GM21526 (cell line): ENCODE results near the gene SERTAD1.
"Not testable (repeated sequence)": the region's sequence is repeated elsewhere in the genome, so short reads cannot be mapped to it uniquely, and the experiment has no call there.

Source experiments
- ATAC-seq: cut with Tn5 transposase; IDR thresholded peaks from one replicate; pipeline ENCODE4 v1.9.1; 2021; ENCODE audit warnings: moderate library complexity; ENCODE audit not compliant: unreplicated experiment, low FRiP score

The SERTAD1 gene

DNA sequence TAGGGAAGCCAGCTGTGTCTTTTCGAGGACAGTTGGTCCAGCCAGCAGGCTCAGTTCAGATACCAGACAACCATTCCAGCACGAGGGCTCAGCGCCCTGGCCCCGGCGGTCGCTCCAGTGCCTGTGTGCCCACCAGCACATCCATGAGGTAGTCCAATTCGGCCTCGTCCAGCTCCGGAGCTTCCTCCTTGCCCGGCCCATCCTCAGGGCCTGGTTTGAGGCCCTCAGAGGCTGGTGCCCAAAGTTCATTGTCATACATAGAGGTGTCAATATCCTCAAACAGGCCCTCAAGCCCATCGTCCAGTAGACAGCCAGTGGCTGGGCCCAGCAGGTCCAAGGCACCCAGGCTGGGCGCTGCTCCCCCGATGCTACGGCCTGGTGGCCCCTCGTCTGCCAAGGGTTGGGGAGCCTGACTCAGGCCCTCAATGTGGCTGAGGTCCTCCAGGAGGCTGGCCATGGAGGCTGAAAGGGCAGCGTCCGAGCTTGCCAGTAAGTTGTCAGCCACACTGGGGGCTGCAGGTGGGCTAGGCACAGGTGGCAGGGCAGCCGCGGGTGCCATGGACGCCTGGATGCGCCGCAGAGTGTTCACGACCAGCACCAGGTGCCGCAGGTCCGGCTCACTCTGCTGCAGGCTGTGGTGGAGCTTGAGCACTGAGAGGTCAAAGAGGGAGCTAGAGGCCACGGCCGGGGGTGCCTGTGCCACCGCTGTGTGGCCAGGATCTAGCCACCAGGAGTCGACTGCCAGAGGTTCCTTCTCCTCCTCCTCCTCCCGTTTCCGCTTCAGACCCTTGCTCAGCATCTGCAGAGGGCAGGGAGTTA is 2.8 kb downstream of the SERTAD1 start:
- ATAC-seq, result no peak

DNA sequence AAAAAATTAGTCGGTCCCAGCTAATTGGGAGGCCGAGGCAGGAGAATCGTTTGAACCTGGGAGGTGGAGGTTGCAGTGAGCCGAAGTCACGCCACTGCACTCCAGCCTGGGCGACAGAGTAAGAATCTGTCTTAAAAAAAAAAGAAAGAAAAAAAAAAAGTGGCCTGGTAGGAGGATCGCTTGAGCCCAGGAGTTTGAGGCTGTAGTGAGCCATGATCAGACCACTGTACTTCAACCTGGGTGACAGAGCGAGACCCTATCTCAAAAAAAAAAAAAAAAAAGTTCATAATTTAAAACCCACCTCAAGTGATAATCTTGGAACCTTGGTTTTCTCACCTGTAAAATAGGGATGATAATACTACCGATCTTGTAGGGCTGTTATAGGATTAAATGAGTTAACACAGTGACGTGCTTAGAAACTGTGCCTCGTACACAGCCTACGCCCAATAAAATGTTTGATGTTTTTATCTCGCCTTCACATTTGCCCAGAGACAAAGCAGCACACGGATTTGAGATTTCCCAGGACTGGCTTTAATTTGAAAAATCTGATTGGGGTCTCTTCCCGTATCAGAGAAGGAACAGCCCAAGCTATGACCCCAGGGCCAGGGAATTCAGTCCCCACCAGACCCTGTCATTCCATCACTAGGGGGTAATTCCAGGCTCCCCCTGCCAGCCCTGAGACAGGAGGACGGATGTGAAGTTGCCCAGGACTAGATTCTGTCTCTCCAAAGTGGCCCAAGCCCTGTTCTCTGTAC is 3.6 kb downstream of the SERTAD1 start:
- no peak for ATAC-seq

DNA sequence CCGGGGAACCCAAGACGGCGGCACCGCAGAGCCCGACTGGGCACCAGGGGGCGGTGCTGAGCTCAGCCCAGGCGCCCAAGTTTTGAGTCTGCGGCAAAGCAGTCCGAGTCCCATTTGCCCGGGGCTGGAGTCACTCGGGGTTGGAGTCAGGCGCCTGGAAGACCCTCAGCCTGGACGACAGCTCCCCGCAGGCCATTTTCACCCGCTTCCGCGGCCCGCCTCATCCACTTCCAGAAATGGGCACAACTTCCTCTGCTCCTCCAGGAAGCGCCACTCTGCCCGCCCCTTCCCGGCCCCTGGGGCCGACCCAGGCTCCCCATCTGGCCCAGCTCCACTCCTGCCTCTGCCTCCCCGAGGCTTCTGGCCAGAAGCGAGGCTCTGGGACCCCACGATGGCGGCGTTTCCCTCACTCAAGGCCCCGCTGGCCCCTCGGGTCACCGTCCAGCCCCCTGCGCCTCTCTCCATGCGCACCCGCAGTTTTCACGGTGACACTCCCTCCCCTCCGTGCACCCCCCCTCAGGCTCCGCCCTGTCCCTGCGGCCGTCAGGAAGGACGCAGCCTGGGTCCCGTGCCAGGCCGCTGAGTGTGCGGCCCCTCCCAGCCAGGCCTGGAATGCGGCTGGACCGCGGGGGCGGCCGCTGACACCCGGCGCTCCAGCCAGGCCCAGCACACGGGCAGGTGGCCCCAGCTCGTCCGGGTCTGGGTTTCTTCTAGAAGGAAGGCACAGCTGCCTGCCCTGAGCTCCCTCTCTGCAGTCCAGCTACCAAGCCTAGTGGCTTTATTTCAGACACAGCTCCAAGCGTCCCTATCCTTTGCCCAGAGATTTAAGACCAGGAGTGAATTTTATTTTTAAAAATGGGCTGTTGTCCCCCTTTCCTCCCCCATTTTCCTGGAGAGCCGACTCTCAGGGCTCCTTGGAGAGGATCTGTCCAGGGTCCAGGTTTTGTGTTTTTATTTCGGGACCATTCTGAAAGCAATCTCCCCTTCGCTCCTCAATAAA is 4.7 kb downstream of the SERTAD1 start:
- no peak for ATAC-seq

DNA sequence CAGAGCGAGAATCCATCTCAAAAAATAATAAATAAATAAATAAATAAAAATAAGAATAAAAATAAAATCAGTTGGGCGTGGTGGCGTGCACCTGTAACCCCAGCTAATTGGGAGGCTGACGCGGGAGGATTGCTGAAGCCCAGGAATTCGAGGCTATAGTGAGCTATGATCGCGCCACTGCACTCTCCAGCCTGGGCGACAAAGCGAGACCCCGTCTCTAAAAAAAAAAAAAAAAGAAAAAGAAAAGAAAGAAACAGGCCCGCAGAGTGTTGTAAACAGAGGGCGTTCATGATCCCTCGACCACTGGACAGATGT is 5.4 kb downstream of the SERTAD1 start:
- no peak for ATAC-seq

DNA sequence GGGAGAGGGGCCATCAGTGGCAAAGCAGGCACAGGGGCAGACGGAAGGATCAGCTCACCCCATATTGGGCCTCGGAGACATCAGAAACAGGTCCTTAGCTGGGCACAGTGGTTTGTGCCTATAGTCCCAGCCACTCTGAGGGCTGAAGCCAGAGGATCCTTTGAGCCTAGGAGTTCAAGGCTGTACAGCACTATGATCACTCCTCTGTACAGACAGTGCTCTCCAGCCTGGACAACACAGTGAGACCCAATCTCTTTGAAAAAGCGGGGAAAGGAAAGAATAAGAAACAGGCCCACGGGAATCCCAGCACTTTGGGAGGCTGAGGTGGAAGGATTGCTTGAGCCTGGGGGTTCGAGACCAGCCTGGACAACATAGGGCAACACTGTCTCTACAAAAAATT is 6.0 kb downstream of the SERTAD1 start:
- no peak for ATAC-seq

DNA sequence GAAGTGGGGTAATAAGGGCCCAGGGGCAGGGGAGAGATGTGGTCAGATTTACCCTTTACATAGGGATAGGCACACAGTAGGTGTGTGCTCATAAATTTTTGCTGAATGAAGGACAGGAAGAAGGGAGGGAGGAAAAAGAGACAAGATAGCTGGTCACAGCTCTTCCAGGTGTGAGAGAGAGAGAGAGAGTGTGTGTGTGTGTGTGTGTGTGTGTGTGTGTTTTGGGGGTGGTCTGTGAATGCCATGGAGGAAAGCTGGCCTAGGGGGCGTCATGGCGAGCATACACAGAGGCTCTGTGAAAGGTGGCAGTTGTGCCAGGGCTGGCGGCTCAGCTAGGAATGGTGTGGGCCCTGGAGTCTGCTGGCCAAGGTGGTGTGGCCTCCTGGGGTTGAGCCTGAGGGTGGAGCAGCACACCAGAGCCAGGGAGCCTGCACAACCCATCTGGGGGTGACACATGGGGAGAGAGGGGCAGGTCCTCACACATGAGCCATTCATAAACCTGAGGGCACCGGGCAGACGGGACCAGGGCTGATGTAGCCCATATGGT is 6.7 kb downstream of the SERTAD1 start:
- no peak for ATAC-seq

DNA sequence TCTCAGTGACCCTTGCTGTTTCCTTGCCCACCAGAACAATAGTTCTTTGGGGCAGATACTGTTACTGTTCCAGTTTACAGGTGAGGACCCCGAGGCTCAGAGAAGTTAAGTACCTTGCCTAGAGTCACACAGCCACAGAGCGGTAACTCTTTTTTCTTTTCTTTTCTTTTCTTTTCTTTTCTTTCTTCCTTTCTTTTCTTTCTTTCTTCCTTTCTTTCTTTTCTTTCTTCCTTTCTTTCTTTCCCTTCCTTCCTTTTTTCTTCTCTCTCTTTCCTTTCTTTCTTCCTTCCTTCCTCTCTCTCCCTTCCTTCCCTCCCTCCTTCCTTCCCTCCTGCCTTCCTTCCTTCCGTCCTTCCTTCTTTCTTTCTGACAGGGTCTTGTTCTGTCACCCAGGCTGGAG is 7.8 kb downstream of the SERTAD1 start:
- ATAC-seq, result no peak

DNA sequence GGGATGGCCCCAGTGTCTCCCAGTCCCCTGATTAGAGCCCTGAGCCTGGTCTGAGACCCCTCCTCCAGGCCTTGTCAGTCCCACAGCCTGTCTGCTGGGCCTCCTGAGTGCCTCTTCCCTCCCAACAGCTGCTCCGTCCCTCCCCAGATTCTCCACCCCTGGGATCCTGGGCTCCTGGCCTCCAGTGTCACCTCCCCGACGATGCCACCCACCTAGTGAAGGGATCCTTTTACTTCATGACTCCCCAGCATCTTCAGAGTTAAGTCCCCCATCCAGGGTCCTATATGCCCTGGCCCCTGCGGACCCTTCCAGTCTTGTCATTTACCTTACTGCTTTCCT is 8.2 kb downstream of the SERTAD1 start:
- no peak for ATAC-seq

DNA sequence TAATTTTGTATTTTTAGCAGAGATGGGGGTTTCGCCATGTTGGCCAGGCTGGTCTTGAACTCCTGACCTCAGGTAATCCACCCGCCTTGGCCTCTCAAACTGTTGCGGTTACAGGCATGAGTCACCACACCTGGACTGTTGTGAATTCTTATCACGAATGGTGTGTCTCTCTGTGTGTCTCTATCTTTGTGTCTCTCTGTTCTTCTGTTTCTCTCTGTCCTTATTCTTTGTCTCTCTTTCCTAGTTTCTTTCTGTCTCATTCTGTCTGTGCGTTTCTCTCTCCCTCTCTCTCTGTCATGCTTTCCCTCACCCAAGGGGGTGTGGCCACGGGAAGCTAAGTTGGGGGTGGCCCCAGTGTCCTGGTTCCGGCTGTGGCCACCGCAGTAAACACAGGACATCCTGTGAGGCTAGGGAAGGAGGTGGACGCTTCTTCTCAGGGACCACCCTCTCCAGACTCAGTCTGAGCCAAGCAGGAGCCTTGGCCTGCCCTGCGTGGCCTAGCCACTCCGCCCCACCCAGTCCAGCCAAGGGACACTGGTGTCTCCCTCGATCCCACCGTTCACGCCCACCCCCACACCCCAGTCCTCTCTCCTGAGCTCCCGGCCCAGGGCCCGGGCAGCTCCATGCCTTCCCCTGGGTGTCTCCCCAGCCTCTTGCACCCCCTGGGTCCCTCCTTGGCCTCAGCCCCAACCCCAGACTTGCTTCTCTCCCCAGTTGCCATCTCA is 8.7 kb downstream of the SERTAD1 start:
- ATAC-seq, result no peak

DNA sequence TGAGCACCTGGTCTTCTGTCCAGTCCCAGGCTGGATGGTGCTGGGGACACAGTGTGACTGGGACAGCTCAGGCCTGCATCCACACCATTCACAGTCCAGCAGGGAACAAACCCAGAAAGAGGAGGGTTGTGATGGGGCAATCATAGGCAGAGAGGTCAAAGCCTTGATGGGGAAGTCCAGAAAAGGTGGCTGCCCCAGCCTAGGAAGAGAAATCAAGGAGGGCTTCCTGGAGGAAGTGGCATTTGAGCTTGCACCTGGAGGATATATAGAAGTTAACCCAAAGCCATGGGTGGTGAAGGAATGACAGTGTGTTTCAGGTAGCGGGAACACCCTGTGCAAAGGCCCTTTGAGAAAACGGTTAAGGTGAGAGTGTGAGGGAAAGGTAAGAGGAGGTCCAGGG is 10.0 kb downstream of the SERTAD1 start:
- no peak for ATAC-seq

DNA sequence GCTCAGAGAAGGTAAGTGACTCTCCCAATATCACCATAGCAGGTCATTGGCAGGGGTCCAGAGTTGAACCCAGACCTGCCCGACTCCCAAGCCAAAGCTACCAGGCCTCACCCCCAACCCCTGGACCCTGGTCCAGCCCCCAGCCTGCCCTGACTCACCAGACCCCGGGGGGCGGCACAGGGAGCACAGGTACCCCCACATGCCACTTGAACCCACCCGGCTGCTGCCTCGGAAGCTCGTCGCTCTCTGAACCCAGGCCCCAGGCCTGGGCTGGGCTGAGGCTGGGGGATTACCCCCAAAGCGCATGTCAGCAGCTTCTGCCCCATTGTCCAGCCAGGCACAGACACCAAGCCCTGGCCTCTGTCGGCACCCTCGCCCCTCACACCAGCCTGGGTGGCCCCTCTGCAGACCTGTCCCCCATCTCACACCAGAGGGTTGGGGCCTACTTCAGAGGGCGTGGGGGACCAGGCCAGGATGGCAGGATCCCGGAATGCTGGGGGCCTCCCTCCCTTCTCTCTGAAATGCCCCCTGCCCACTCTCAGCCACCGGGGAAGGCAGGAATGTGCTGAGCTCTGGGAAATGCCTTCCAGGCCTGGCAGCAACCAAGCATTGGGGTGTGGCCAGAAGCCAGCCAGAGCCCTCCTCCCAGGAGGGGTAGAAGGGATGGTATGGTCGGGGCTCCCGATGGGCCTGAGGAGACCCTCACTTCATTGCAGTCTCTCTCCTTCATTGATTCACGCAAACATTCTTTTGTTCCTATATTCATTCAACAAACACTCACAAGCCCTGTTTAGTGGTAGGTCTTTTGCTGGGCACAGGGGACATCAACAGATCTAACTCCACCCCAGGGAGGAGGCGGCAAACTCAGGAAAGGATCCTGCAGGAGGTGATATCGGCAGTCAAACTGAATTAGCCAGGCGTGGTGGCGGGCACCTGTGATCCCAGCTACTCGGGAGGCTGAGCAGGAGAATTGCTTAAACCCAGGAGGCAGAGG is 11.0 kb downstream of the SERTAD1 start:
- ATAC-seq, result no peak

DNA sequence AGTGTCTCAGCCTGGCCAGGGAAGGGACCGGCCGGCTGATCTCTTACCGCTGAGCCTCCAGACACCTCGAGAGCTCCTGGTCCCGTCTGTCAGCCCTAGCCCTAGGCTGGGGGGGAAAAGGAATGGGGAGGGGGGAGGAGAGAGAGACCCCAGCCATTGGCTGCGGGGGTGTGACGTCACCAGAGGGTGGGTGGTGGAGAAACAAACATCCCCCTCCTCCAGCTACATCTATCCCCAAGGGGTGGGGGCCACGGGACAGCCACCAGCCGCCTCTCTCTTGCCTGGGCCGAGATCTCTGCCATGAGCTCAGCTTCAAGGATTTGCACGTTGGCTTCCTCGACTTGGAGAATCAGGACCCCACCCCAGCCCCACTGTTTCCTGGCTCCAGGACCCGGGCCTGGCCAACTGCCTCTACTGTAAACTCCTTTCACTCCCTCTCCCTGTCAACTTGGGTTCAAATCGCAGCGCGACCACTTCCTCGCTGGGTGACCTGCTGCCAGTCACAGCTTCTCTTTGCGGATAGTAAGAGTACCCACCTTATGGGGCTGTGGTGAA is 12.4 kb downstream of the SERTAD1 start, which contains the start of gene PRX:
Gene PRX, minus strand, starts transcription at position 88 of the 555 bp plus-strand sequence. CDS start 5,446 bp downstream, outside the sequence.
- ATAC-seq, result no peak

DNA sequence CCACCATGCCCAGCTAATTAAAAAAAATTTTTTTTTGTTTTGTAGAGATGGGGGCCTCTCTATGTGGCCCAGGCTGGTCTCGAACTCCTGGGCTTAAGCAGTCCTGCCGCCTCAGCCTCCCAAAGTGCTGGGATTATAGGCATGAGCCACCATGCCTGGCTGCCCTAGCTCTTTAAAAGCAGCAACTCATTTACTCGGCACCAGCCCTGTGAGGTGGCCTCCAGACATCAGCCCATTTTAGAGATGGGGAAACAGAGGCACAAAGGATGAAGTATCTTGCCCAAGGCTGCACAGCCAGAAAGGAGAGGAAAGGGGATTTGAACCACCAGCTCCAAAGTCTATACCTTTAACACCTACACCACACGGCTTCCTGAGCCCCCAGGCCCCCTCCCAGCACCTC is 12.9 kb downstream of the SERTAD1 start:
- ATAC-seq, result no peak

DNA sequence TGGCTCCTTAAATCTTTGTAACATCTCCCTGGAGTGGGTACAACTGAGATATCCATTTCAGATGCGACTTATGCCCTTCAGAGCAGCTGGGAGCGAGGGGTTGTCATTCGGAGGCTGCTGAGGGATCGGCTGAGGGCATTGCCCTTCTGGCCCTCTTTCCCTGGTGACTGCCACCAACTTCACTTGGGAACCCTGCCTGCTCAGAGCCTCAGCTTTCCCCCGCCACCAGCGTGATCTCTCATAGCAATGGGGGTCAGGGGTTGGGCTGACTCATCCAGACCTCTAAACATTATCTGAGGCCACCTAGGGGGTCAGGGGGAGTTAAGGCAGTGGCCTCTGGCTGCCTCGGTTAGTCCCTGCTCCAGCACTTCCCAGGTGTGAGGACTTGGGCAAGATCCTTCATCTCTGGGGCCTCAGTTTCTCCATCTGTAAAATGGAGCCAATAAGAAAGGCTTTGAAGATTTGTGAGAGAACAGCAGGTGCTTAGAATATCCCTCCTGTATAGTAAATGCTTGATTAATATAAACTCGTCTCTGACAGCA is 13.8 kb downstream of the SERTAD1 start:
- no peak for ATAC-seq

DNA sequence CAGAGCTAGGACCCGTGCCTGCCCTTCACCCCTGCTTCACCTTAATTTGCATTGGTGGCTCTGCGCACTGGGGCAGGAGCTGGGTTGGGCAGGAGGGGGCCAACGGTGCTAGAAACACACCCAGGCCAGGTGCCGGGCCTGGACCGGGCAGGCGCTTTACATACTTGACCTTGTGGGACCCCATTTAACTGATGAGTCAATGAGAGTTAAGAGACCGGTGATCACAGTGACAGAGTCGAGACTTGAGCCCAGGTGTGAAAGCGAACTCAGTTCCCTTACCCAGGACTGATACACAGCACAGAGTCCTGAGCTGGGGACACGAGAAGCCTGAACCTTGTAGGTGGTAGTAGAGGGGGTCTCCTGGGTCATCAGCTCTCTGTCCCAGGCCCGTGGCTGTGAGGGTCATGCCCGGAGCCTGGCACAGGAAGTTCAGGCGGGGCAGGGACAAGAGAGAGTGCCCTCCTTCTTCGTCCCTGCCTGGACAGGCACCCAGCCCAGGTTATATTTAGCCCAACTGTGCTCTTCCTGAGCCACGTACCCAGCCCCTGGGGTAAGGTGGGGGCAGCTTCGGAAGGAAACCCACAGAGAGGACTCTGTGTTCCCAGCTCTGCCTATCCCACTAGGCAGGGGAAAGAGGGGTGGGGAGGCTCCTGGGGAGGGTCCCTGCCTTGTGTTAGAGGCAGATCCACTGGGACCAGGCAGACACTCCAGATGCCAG is 14.5 kb downstream of the SERTAD1 start:
- no peak for ATAC-seq

DNA sequence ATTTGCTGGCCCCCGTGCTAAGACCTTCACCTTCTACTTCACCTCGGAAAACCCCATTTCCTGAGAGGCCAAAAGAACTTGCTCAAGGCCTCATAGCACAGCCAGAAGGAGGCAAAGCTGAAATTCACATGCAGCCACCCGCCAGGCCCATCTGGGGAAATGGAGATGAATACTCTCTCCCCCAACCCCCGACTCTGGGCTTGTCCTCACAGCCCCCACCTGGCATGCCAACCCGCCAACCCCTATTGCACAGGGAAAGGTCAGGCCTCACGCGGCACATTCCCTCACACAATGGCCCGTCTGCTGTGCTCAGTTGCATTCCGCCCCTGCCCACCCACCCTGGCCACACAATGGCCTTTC is 15.8 kb downstream of the SERTAD1 start:
- ATAC-seq, result no peak

DNA sequence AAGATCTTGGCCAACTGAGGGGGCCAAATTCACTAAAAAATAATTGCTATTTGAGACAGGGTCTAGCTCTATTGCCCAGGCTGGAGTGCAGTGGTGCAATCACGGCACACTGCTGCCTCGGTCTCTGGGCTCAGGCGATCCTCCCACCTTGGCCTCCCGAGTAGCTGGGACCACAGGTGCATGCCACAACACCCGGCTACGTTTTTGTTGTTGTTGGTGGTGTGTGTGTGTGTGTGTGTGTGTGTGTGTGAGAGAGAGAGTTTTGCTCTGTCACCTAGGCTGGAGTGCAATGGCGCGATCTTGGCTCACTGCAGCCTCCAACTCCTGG is 17.2 kb downstream of the SERTAD1 start:
- not testable (repeated sequence) for ATAC-seq
